Measurements from ENCODE around the gene POU2AF1. TPM values are rescaled to one million over a fixed set of nuclear protein-coding genes. Genes with fewer than 3 reads are reported as not detected.

POU2AF1 gene
- total and polyA plus RNA-seq, 2 of the 13 experiments (the other 11 are each of a cell fraction or from before 2014, with no cell fraction given): 1.9 to 3.6 TPM

- TF ChIP-seq ZNF274 (CRISPR knock-in tag; IDR thresholded peaks at IDR 0.05) (no peak), CC2D1A (CRISPR knock-in tag; IDR thresholded peaks at IDR 0.05) (0 out of 2 replicates have a peak, but pooled peaks have one; percentile 77), GLI4 (CRISPR knock-in tag; IDR thresholded peaks at IDR 0.05; ENCODE audit: borderline replicate concordance) (no peak), ZBTB46 (CRISPR knock-in tag; IDR thresholded peaks at IDR 0.05; ENCODE audit: borderline replicate concordance) (no peak), BCL6 (CRISPR knock-in tag; IDR thresholded peaks at IDR 0.05) (peak; percentile 65), NR2C2 (CRISPR knock-in tag; IDR thresholded peaks at IDR 0.05; ENCODE audit: borderline replicate concordance) (peak; percentile 69; the same call in 1 of the 2 replicates), HNF1B (CRISPR knock-in tag; IDR thresholded peaks at IDR 0.05) (peak; percentile 92), AGO1 (IDR thresholded peaks at IDR 0.05; ENCODE audit: low read depth, low read length, poor library complexity, severe bottlenecking) (no peak), ZNF337 (CRISPR knock-in tag; IDR thresholded peaks at IDR 0.05; ENCODE audit: borderline replicate concordance, low read depth) (no peak), ELF3 (CRISPR knock-in tag; IDR thresholded peaks at IDR 0.05) (peak; percentile 72; the same call in 1 of the 2 replicates), DMAP1 (CRISPR knock-in tag; IDR thresholded peaks at IDR 0.05) (no peak), MLXIP (CRISPR knock-in tag; IDR thresholded peaks at IDR 0.05; ENCODE audit: borderline replicate concordance) (no peak), SOX6 (IDR thresholded peaks at IDR 0.05) (no peak), SOX6 (CRISPR knock-in tag; IDR thresholded peaks at IDR 0.05) (peak; percentile 84), FOXK2 (IDR thresholded peaks at IDR 0.05) (no peak), NAIF1 (CRISPR knock-in tag; IDR thresholded peaks at IDR 0.05; ENCODE audit: borderline replicate concordance) (no peak), MZF1 (CRISPR knock-in tag; IDR thresholded peaks at IDR 0.05; ENCODE audit: borderline replicate concordance) (no peak), ZKSCAN5 (CRISPR knock-in tag; IDR thresholded peaks at IDR 0.05) (no peak), ZNF367 (CRISPR knock-in tag; IDR thresholded peaks at IDR 0.05; ENCODE audit: borderline replicate concordance) (no peak), SIN3A (IDR thresholded peaks at IDR 0.05; ENCODE audit: borderline replicate concordance, low read depth, low read length) (no peak), ATF3 (CRISPR knock-in tag; IDR thresholded peaks at IDR 0.05) (no peak), ZNF460 (CRISPR knock-in tag; IDR thresholded peaks at IDR 0.05; ENCODE audit: borderline replicate concordance) (no peak; the same call in 1 of the 2 replicates), NCOR1 (IDR thresholded peaks at IDR 0.05; ENCODE audit: borderline replicate concordance, low read length) (no peak), SSRP1 (CRISPR knock-in tag; IDR thresholded peaks at IDR 0.05) (peak; percentile 86; the same call in 1 of the 2 replicates)
These were observed 43.6 kb upstream of the POU2AF1 start (continued) for GRCh38 chr11:111422494-111423249.
